ENCODE data around the gene RAPGEF4.
"Not testable (repeated sequence)": the region's sequence is repeated elsewhere in the genome, so short reads cannot be mapped to it uniquely, and the experiment has no call there.

Gene RAPGEF4

DNA sequence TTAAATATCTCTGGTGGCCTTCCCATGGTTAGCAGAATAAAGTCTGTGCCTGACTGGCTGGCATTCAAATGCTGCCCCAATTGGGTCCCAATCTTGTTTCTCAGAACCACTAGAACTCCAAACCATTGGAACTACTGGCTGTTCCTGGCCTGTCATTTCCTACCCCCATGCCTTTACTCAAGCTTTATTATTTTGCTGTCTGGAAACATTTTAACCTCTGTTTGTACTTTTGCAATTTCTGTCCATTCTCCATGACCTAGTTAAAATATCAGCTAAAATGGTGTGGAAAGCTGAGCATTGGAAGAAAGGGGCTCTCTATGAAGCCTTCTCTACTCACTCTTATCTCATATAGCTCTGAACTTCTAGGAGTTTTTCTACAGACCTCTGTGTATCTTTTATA, 38.7 kb downstream of the RAPGEF4 start:
- DNase-seq (ENCODE audit: low read depth in 2 of 2), result no peak

DNA sequence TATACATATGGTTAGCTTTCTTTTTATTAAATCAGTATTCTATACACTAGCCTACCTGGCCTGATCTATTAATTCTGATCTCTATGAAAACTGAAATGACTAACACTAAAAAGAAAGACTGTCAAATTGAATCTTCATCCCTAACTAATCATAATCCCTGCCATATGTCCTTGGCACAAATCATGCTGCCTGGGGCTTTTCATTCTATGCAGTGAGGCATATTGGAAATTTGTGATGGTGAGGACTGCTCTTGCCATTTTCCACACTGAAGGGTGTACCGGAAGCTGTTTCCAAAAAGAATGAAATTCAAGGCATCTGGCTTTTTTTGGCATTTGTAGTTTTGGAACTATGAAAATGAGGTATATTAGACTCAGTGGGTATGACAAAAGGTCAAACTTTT, 39.7 kb downstream of the RAPGEF4 start:
- DNase-seq (ENCODE audit: low read depth in 2 of 2), result no peak

DNA sequence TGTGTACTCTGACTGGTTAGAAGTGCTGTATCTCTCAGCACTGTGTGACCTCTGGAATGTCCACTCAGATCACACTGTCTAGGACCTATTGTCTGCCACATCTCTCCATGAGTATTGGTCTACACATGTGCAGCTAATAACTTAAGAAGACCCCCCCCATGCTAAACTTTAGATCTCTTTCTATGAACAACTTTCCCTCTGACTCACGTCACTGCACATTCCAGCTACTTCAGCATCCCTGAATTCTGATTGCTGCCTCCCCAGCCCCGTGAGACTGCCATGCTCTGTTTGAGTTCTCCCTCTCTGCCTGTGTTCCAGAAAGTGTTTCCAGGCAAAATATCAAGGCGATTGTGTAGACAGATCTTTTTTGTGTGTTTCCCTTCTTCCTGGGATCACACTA, 41.8 kb downstream of the RAPGEF4 start:
- no peak for DNase-seq (ENCODE audit: low read depth in 2 of 2)

DNA sequence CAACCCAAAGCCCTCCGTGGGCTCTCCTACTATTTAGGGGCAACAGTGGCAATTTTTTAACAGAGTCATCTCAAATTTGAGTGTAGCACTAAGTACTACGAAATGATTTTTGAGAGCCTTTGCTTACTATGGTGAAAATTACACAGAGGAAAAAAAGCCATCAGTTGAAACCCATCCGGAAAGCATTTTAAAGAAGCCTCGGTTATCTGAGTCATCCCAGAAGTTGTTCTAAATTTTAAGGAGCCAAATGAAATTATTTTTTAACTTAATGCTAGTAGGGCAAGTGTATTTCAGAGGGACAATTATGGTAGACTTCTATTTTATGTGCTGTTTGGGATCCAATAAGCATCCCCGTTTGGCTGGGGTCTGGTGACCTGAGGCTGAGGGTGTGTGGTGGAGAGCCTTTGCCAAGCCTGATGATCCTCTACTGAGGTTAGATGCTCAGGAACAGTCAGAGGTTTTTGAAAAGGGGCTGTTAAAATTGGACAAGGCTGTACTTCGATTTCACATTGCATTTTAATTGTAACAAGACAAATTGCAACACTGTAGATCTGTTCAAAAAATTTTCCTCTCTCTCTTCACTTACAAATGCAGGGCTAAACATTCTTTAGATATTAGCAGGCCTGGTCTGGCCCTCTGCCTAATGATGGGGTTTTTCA, 47.0 kb downstream of the RAPGEF4 start:
- DNase-seq (ENCODE audit: low read depth in 2 of 2), result no peak

DNA sequence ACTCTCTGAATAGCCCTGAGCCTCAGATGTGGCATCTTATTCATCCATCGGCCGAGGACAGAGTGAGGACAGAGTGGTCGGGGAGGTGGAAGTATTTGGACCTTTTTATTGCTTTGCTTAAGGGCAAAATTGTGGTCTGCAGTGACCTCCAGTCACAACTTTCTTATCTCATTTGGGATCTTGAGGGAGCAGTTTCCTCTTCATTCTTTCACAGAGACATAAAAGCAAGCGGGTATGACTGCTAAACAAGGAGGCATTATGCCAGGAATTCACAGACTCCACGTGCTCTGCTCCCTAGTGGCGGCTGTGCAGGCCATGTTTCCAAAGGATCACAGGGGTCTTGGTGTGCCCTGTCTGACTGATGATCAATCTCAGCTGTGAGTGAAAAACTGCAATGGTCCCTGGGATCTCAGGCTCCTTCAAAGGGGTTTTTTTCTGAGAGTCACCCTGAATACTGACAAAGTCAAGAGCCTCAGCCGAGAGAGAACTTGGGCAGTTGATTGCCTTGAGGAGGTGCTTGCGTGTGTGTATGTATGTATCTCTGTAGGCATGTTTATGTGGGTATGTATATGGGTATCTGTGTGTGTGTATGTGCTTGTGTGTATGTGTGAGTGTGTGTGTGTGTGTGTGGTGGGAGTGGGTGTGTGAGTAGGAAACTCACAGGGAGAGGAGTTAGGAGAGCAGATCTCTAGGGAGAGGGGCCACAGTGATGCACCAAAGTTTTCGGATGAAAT, 47.7 kb downstream of the RAPGEF4 start:
- DNase-seq (ENCODE audit: low read depth in 2 of 2), result no peak

DNA sequence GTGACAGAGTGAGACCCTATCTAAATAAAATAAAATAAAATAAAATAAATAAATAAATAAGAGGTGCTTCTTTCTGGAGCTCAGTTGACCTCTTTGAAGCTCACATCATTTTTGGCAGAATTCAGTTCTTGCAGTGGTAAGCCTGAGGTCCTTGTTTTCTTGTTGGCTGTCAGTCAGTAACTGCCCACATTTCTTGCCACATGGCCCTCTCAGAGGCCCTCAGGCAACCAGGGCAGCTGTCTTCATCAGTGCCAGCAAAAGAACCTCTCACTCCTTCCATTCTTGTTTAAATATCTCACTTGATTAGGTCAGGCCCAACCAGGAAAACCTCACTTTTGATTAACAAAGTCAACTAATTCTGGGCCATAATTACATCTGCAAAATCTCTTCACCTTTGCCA, 53.2 kb downstream of the RAPGEF4 start:
- DNase-seq (ENCODE audit: low read depth in 2 of 2), result no peak

DNA sequence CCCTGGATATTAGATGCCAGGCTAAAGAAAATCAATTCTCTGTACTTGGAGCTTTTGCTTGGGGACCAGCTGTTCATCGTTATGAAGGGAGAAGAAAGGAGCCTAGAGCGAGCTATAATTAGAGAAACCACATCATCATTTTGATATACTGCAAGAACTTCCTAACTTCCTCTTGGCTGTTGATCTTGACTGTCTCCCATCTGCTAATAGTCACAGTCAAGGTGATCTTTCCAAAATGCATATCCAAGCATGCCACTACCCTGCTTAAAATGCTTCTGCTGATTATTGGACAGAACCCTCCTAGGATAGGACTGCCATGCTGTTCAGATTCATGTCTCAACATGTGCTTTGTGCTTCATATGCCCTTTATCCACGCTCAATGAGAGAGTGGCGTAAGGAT, 54.8 kb downstream of the RAPGEF4 start:
- no peak for DNase-seq (ENCODE audit: low read depth in 2 of 2)

DNA sequence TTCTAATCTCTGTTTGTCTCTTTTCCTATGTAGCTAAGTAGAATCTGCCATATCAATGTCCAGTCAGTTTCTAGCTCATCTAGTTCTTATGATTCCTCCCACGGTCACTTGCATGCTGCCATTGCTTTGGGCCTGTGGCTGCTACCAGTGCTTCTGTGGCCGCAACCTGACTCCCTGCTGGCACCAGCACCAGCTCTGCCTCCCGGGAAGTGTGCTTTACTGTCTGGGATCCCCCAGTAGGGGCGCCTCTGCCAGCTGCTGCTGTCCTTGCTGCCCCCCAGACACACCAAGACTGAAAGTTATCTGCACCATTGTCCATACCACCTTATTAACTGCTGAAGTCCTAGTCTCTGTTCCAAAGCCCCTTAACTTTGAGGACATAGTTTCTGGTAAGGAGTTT, 56.3 kb downstream of the RAPGEF4 start:
- DNase-seq (ENCODE audit: low read depth in 2 of 2), result no peak

DNA sequence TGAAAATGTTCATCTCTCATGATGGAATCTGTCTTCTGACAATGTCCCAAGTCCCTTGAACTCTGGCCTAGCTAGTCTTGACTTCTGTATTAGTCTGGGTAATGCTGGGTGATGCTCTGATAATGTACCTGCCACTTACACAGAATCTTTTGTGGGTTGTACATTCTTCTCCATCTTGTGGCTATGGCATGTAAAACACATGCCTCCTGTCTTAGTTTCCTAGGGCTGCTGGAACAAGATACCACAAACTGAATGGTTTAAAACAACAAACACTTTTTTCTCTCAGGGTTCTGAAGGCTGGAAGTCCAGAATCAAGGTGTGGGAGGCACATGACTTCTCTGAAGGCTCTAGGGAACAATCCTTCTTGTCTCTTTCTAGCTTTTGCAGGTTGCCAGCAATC, 57.1 kb downstream of the RAPGEF4 start:
- no peak for DNase-seq (ENCODE audit: low read depth in 2 of 2)

DNA sequence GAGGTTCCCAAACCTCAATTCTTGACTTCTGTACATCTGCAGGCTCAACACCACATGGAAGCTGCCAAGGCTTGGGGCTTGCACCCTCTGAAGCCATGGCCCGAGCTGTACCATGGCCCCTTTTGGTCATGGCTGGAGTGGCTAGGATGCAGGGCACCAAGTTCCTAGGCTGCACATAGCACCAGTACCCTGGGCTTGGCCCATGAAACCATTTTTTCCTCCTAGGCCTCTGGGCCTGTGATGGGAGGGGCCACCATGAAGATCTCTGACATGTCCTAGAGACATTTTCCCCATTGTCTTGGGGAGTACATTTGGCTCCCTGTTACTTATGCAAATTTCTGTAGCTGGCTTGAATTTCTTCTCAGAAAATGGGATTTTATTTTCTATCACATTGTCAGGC, 67.7 kb downstream of the RAPGEF4 start:
- DNase-seq (ENCODE audit: low read depth in 2 of 2), result not testable (repeated sequence)

DNA sequence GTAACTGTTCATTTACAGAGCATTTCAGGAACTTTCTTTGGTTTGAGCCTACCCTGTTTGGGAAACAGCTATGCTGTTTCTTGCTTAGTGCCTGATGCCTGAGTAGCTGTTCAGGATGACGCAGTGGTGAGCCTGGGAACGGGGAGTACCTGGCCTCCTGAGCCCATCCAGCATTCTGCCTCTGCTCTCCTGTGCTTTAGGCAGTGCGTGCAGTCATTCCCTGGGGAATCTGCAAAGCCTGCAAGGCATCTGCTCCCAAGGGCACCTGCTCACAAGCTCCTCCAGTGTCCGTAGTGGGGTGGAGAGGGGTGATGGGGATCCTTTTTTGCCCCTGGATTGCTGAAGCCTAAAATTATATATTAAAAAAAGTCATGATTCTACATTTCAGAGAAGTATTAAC, 68.8 kb downstream of the RAPGEF4 start:
- no peak for DNase-seq (ENCODE audit: low read depth in 2 of 2)

DNA sequence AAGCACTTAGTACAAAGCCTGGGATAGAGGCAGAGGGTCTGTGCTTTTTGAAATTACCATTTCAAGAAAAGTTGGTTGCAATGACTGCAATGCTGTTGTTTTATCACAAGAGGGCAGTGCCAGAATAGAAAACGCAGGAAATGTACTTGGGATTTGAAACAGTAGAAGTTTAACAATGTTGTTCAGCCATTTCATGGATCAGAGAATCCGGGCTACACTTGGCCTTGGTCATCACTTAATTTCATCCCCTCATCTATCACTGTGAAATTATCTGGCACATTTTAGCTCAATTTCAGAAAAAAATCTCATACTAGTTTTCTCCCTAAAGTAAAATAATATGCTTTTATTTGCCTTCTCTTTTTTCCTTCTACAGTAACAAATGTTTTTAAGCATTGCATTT, 70.8 kb downstream of the RAPGEF4 start:
- DNase-seq (ENCODE audit: low read depth in 2 of 2), result no peak

DNA sequence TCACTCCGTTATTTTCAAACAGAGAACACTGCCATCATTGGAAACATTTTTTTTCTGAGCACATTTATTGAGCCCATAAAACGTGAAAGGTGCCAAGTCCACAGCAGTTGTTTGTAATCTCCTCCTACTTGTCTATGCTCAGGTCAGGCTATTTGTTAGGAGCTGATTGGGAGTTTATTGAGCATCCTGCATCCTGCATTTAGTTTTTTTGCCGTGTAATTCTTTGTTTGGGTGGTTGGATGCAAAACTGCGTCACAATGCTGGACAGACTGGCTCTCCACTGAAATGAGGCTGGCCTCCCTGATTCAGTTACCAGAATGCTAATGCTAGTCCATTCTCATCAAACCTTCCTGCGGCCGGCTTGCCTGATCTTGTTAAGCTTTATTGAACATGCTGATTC, 71.4 kb downstream of the RAPGEF4 start:
- no peak for DNase-seq (ENCODE audit: low read depth in 2 of 2)

DNA sequence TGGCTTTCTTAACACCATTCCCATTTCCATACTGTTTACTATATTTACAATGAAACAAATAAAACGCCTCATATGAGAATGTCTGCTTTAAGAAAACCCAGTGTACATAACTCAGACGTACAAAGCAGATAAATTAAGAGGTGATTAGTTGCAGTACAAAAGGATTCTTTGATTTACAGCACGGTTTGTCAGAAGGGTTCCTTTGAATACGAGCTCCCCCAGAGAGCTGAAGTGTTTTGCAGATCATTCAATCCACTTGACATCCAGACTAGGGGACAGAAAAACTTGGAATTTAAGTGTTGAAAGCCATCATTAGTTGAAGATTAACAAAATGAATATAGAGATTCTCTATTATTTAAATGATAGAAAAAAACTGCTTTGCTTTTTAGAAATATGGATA, 72.5 kb downstream of the RAPGEF4 start:
- DNase-seq (ENCODE audit: low read depth in 2 of 2), result no peak

DNA sequence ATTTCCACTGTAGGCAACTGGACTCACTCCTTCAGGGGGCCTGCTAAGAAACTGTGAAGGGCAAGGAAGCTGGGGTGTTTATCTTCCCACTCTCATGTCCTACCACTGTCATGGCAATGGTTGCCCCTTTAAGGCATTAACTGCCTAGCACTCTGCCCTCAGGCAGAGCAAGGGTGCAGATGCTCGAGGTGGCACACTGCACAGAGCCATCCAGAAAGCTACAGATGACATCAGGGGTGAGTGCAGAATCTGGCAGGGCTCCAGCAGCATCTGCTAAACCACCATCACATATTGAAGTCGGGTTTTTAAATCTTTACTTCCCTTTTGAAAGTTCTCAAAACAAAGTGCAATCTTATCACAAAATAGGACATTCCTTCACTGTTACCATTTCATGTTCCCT, 75.4 kb downstream of the RAPGEF4 start:
- DNase-seq (ENCODE audit: low read depth in 2 of 2), result no peak

DNA sequence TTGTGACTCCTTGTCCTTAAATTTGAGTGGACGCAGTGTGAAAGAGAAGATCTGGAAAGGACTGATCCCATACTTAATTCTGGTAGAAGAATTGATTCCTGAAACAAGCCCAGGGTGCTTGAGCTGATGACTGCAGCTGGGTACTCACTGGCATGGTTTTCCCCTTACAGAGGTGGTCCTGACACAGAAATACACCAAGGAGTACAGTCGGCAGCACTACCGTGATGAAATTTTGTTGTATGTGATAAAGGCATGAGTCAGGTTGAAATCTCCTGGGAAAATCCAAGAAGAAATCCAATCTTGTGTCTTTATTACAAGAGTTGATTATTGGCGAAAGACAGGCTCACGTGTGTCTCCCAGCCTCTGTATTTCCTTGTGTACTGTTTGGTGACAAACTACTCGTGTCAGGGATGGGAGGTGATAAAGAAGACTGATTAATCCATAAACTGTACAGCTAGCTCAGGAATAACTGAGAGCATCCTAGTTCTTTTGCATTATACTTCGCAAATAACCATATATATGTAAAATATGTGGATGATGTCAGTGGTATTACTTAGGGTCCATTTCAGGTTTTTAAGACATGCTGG, 76.6 kb downstream of the RAPGEF4 start:
- no peak for DNase-seq (ENCODE audit: low read depth in 2 of 2)

DNA sequence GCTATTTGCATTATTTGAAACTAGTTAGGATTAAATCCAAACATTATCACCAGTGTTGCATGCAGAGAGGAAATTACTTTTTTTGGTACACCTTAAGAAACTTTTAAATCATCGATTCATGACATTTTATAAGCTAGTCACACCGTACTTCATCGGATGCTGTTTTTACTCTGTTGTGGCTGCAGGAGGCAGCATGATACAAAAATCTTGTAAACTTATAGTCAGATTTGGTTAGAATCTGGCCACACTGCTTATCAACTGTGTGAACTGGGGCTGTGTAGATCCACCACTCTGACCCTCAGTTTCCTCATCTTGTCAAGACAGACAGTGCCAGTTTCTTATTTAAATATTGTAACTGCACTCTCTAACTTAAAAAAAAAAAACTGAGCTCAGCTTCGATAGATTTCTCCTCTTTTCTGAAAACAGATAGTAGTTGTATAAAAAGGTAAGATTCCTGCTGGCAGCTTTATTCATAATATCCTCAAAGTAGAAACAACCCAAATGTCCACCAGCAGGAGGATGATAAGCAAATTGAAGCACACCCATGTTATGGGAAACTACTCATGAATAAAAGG, 77.8 kb downstream of the RAPGEF4 start:
- no peak for DNase-seq (ENCODE audit: low read depth in 2 of 2)

DNA sequence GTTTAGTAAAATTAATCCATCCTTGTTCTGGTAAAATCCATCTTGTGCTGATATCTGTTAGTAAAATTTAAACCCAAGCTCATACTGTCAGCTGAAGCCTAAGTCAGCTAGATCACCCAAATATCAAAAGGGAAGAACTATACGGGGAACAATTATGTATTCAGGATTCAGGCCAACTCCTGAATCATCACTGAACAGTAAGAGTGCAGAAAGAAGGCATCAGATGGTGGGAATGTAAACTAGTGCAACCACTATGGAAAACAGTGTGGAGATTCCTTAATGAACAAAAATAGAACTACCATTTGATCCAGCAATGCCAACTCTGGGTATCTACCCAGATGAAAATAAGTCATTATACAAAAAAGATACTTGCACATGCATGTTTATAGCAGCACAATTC, 81.8 kb downstream of the RAPGEF4 start:
- DNase-seq (ENCODE audit: low read depth in 2 of 2), result no peak

DNA sequence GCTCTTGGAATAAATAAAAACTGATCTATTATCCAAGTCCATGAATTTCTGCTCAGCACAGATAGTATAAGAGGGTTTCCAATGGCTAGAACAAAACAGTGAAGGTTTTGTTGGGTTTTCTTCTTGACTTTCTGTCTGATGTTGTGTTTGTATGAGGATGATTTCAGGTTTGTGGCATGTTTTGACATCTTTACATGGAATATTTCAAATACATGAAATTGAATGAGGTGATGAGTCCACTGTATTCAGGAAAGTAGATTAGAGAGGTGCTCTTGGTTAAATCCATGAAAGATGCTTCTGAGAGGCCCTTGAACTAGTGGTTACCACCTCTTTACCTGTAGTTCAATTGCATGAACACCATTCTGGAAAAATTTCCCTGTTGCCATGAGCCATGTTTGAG, 84.3 kb downstream of the RAPGEF4 start:
- no peak for DNase-seq (ENCODE audit: low read depth in 2 of 2)

DNA sequence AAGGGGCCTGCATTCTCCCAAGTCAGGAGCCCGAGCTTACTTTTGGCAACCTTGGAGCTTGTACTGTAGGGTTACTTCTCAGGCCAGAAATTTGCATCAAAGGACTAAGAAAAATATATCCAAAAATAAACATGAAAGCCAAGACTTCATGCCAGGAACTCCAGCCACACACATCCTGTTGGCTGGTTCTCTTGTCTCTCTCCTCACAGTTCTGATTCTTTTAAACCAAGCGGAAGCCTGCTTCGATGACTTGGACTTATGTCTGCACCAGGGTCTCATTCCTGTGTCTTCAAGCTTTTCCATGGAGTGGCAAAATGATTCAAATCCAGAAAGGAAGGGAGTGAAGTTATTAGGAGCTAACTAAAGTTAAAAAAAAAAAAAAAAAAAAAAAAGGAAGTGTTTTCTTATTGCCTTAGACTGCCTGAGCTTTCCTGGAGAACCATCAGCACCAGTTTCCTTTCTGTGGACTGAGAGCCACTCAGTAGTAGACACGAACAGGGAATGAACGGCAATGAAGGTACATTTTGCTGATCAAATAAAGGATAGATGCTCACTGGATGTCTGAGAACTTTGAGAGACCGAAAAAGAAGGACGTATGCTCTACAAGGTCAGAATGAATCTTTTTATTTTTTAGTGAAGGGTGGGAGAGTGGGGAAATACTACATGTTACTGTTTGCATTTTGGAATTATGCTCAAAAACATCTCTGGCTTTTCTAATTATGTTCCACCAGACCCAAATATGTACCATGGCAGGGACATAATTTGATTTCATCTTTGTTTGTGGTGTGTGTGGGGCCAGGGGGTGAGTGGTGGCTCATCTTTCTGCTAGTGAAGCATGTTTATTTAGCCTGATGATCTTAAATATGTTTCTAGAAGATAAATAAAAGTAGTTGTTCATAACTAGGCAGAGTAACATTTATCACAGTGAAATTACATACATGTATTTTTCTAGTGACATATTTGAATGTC, 86.0 kb downstream of the RAPGEF4 start:
- no peak for DNase-seq (ENCODE audit: low read depth in 2 of 2)

DNA sequence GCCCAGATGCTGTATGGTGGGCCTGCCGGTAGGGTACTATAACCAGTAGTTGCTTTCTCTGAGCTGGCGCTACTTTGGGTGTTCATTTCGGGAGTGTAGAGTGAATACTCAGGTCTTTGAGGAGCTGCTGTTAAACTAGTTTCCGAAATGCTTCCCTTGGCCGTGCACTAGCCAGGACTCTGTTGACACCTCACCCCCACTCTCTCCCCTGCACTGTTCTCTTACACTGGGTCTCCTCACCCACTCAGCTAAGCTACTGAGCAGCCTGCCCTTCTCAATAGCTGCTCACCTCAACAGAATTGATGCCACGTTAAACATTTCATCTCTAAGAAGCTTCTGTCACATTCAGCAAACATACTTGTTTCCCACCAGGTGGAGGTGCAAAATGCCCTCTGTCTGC, 86.9 kb downstream of the RAPGEF4 start:
- no peak for DNase-seq (ENCODE audit: low read depth in 2 of 2)
